DOHH2 (cell line): ENCODE data around the gene MAPRE3.

Experiments
- H3F3A ChIP-seq: fragments of 200-600 bp; sonication (generic), shearing (Covaris generic); 2 replicates; pipeline ENCODE4 v1.6.0; 2016; ENCODE audit warnings: antibody characterized with exemption, mild to moderate bottlenecking; ENCODE audit not compliant: control insufficient read depth, insufficient read depth
- H3K27ac ChIP-seq: fragments of 200-600 bp; sonication (generic); 2 replicates; pipeline ENCODE4 v1.5.1; 2014; ENCODE audit warnings: low read depth, mild to moderate bottlenecking, low read length, moderate library complexity
- H3K27me3 ChIP-seq: fragments of 200-600 bp; sonication (generic); 2 replicates; pipeline ENCODE4 v1.6.1; 2014; ENCODE audit warnings: mild to moderate bottlenecking, low read length, mixed read lengths; ENCODE audit not compliant: control insufficient read depth
- H3K36me3 ChIP-seq: fragments of 200-600 bp; sonication (generic); 2 replicates; pipeline ENCODE4 v1.6.1; 2014; ENCODE audit warnings: mild to moderate bottlenecking, low read length, moderate library complexity, mixed read lengths; ENCODE audit not compliant: control insufficient read depth
- H3K4me1 ChIP-seq: fragments of 200-600 bp; sonication (generic); 2 replicates; pipeline ENCODE4 v1.6.1; 2014; ENCODE audit warnings: mild to moderate bottlenecking, low read length, mixed read lengths; ENCODE audit not compliant: control insufficient read depth
- H3K4me2 ChIP-seq: fragments of 200-600 bp; sonication (generic); 2 replicates; pipeline ENCODE4 v1.6.0; 2014; ENCODE audit warnings: mild to moderate bottlenecking, low read length, moderate library complexity
- H3K4me3 ChIP-seq: fragments of 200-600 bp; sonication (generic); 2 replicates; pipeline ENCODE4 v1.5.1; 2014; ENCODE audit warnings: mild to moderate bottlenecking, low read length, mixed read lengths
- H3K79me2 ChIP-seq: fragments of 200-600 bp; sonication (generic); 2 replicates; pipeline ENCODE4 v1.6.1; 2014; ENCODE audit warnings: mild to moderate bottlenecking, low read length, mixed read lengths; ENCODE audit not compliant: control insufficient read depth
- H3K9me2 ChIP-seq: fragments of 200-600 bp; sonication (generic); replicated peaks from 2 replicates; pipeline ENCODE4 v1.6.1; 2014; ENCODE audit warnings: mild to moderate bottlenecking, low read length, mixed read lengths; ENCODE audit not compliant: control insufficient read depth
- H3K9me3 ChIP-seq: fragments of 200-600 bp; sonication (generic); 2 replicates; pipeline ENCODE4 v1.6.1; 2014; ENCODE audit warnings: antibody characterized with exemption, low read length, mixed read lengths; ENCODE audit not compliant: control insufficient read depth, insufficient read depth
- H4K20me1 ChIP-seq: fragments of 200-600 bp; sonication (generic); 2 replicates; pipeline ENCODE4 v1.6.0; 2014; ENCODE audit warnings: low read depth, mild to moderate bottlenecking, antibody characterized with exemption, low read length, moderate library complexity; ENCODE audit not compliant: control insufficient read depth, insufficient read depth
- EZH2phosphoT487 ChIP-seq: fragments of 200-600 bp; sonication (generic); IDR thresholded peaks from 2 replicates; pipeline ENCODE4 v1.6.1; 2017; ENCODE audit warnings: borderline replicate concordance, mild to moderate bottlenecking, antibody characterized with exemption, low read length, moderate library complexity, mixed read lengths
- TF ChIP-seq, protein P1 (sequence below): fragments of 200-600 bp; sonication (generic); IDR thresholded peaks from one replicate; pipeline ENCODE4 v1.5.1; 2014; ENCODE audit warnings: antibody characterized with exemption, mild to moderate bottlenecking, low read depth, low read length; ENCODE audit not compliant: poor library complexity, severe bottlenecking

The MAPRE3 gene

DNA sequence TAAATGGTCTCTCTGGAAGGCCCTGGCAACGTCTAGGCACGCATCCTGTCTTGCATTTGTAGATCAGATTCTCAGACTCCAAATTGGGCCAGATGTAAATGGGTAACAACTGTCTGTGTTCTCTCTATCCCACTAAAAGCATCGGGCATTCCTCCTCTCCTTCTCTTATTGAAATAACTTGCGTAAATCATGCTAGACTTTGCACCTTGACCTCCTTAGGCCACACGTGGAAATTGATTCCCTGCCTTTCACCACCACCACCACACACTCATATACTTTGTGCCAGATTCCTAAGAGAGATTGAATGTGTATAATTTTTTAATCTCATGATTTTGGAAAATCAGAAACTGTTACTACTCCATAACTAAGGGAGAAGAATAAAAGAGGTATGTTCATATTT, 21.3 kb downstream of the MAPRE3 start:
- no peaks in the 10 kb centered on the region for H4K20me1 ChIP-seq
- H3K4me1 ChIP-seq: no peaks in the 10 kb centered on the region
- no peak overlapping the region for H3K4me2 ChIP-seq

GRCh38 chr2:26993768-26994167, 23.3 kb downstream of the MAPRE3 start:
- no peaks in the 10 kb centered on the region for H3K9me3 ChIP-seq
- H3K27ac ChIP-seq: no peak overlapping the region
- no peaks in the 10 kb centered on the region for H3F3A ChIP-seq
- H4K20me1 ChIP-seq: no peaks in the 10 kb centered on the region
- H3K4me1 ChIP-seq: no peaks in the 10 kb centered on the region
- peaks cover 42% of the 10 kb centered on the region for H3K27me3 ChIP-seq
- H3K79me2 ChIP-seq: no peaks in the 10 kb centered on the region
- H3K36me3 ChIP-seq: no peaks in the 10 kb centered on the region
- no peak overlapping the region for H3K4me2 ChIP-seq
- no peaks in the 10 kb centered on the region for H3K9me2 ChIP-seq
- no peak for TF ChIP-seq EZH2phosphoT487
- TF ChIP-seq, protein P1, sequence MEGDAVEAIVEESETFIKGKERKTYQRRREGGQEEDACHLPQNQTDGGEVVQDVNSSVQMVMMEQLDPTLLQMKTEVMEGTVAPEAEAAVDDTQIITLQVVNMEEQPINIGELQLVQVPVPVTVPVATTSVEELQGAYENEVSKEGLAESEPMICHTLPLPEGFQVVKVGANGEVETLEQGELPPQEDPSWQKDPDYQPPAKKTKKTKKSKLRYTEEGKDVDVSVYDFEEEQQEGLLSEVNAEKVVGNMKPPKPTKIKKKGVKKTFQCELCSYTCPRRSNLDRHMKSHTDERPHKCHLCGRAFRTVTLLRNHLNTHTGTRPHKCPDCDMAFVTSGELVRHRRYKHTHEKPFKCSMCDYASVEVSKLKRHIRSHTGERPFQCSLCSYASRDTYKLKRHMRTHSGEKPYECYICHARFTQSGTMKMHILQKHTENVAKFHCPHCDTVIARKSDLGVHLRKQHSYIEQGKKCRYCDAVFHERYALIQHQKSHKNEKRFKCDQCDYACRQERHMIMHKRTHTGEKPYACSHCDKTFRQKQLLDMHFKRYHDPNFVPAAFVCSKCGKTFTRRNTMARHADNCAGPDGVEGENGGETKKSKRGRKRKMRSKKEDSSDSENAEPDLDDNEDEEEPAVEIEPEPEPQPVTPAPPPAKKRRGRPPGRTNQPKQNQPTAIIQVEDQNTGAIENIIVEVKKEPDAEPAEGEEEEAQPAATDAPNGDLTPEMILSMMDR: no peak
- no peak overlapping the region for H3K4me3 ChIP-seq

More for the DNA sequence above, 21.3 kb downstream of the MAPRE3 start:
- Histone ChIP-seq H3K27ac (no peak overlapping the region), H3K36me3 (no peaks in the 10 kb centered on the region), H3K27me3 (peaks cover 48% of the 10 kb centered on the region), H3K9me2 (no peaks in the 10 kb centered on the region), H3F3A (no peaks in the 10 kb centered on the region), H3K79me2 (no peaks in the 10 kb centered on the region), H3K4me3 (no peak overlapping the region), H3K9me3 (no peaks in the 10 kb centered on the region)
- no peak for TF ChIP-seq EZH2phosphoT487
- TF ChIP-seq, protein P1: no peak

DNA sequence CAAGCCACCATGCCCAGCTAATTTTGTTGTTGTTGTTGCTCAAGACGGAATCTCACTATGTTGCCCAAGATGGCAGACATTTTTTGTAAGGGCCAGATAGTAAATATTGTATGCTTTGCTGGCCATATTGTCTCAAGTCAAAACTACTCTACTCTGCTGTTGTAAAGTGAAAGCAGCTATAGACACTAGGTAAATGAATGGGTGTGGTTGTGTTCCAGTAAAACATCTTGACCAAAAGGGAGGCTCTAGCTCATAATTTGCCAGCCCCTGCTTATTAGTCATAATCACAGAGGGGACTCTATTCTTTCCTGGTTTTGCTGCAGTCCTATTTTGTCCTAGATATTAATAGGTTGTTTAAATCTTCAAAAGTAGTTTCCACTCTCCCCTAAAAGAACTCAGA, 24.5 kb downstream of the MAPRE3 start:
- no peaks in the 10 kb centered on the region for H3K4me1 ChIP-seq
- peaks cover 36% of the 10 kb centered on the region for H3K27me3 ChIP-seq
- no peak for TF ChIP-seq EZH2phosphoT487
- TF ChIP-seq, protein P1: no peak
- H3K79me2 ChIP-seq: no peaks in the 10 kb centered on the region
- H3K4me3 ChIP-seq: no peak overlapping the region
- no peak overlapping the region for H3K27ac ChIP-seq
- no peak overlapping the region for H3K4me2 ChIP-seq
- H3K9me2 ChIP-seq: no peaks in the 10 kb centered on the region
- H3K36me3 ChIP-seq: no peaks in the 10 kb centered on the region
- H3K9me3 ChIP-seq: no peaks in the 10 kb centered on the region
- H3F3A ChIP-seq: no peaks in the 10 kb centered on the region
- H4K20me1 ChIP-seq: no peaks in the 10 kb centered on the region

- Histone ChIP-seq H3K4me3 (no peak overlapping the region), H3K9me3 (no peaks in the 10 kb centered on the region), H3K27me3 (peaks cover 33% of the 10 kb centered on the region), H3K9me2 (no peaks in the 10 kb centered on the region), H3K27ac (no peak overlapping the region), H3K36me3 (no peaks in the 10 kb centered on the region), H3F3A (no peaks in the 10 kb centered on the region), H4K20me1 (no peaks in the 10 kb centered on the region), H3K79me2 (no peaks in the 10 kb centered on the region), H3K4me2 (no peak overlapping the region), H3K4me1 (no peaks in the 10 kb centered on the region)
- TF ChIP-seq EZH2phosphoT487: no peak
- TF ChIP-seq, protein P1: no peak
These were observed 27.0 kb downstream of the MAPRE3 start for GRCh38 chr2:26997394-26997793.
